K562 (cell line): Measurements from ENCODE around the gene C10orf105. TPM values are rescaled to one million over a fixed set of nuclear protein-coding genes. Genes with fewer than 3 reads are reported as not detected.

Experiments
- MYNN ChIP-seq, 2 experiments: sonication (generic); formaldehyde crosslinking in 1 of 2; IDR thresholded peaks; 2 replicates each; pipeline versions ENCODE4 v1.5.0 to v1.6.1; 2016 to 2020; ENCODE audit warnings: antibody characterized with exemption in 1 of 2, missing genetic modification reagents in 1 of 2
- RAD21 ChIP-seq, 2 experiments: fragments of 250-450 bp in 1 of 2; fragments of 450-650 bp in 1 of 2; sonication (Bioruptor Pico) in 1 of 2; formaldehyde crosslinking in 1 of 2; IDR thresholded peaks in 1 of 2; conservative IDR thresholded peaks in 1 of 2; 2 replicates each; pipeline versions ENCODE4 v1.4.0 to v1.8.0; 2020 to 2022; ENCODE audit warnings: mild to moderate bottlenecking in 2 of 2, moderate library complexity in 1 of 2
- RFX1 ChIP-seq: fragments of 450-650 bp; IDR thresholded peaks from 2 replicates; pipeline ENCODE4 v1.6.1; 2016; ENCODE audit warnings: mild to moderate bottlenecking, moderate library complexity
- polyA plus RNA-seq, 8 experiments: library from polyadenylated mRNA; depleted of rRNA in 4 of 8; stranded (reverse) in 5 of 8; unstranded in 3 of 8; fragments of >200 nt; fragmentation: Nextera tagmentation in 2 of 8; fragmentation: Illumina TruSeq in 1 of 8; extraction: Ambion mirVana in 2 of 8; extraction: Trizol in 1 of 8; gene quantifications; 2 replicates each; pipeline versions ENCODE4 v1.2.1 to v1.2.3, GENCODE V29; 2011 to 2014; ENCODE audit warnings: inconsistent platforms in 1 of 8, missing spikeins in 1 of 8
- total RNA-seq, 7 experiments: library from RNA; depleted of rRNA in 6 of 7; stranded (reverse); fragments of >200 nt in 6 of 7; fragmentation: Illumina TruSeq in 2 of 7; extraction: Trizol in 2 of 7; gene quantifications; 2 replicates each; pipeline versions ENCODE4 v1.2.1 to v1.2.3, GENCODE V29; 2011 to 2021; ENCODE audit warnings: low replicate concordance in 1 of 7
- TF ChIP-seq, protein P1 (sequence below), 2 experiments: fragments of 450-650 bp; IDR thresholded peaks; 2 replicates each; pipeline ENCODE4 v1.6.1; 2016; ENCODE audit warnings: mild to moderate bottlenecking in 2 of 2, borderline replicate concordance in 1 of 2, low read depth in 1 of 2, moderate library complexity in 1 of 2
- TF ChIP-seq, protein P2 (sequence below): sonication (generic); formaldehyde crosslinking; IDR thresholded peaks from 2 replicates; pipeline ENCODE4 v1.8.0; 2022; ENCODE audit warnings: missing genetic modification reagents, mild to moderate bottlenecking, moderate library complexity, borderline replicate concordance

The C10orf105 gene
- total and polyA plus RNA-seq, 9 of the 15 experiments (the other 6 are each of a cell fraction or from before 2014, with no cell fraction given), result 0.03 to 0.25 (median 0.04) TPM; not detected in 3

GRCh38 chr10:71766717-71767419, 47.3 kb upstream of the C10orf105 start (continued):
- TF ChIP-seq, protein P1, sequence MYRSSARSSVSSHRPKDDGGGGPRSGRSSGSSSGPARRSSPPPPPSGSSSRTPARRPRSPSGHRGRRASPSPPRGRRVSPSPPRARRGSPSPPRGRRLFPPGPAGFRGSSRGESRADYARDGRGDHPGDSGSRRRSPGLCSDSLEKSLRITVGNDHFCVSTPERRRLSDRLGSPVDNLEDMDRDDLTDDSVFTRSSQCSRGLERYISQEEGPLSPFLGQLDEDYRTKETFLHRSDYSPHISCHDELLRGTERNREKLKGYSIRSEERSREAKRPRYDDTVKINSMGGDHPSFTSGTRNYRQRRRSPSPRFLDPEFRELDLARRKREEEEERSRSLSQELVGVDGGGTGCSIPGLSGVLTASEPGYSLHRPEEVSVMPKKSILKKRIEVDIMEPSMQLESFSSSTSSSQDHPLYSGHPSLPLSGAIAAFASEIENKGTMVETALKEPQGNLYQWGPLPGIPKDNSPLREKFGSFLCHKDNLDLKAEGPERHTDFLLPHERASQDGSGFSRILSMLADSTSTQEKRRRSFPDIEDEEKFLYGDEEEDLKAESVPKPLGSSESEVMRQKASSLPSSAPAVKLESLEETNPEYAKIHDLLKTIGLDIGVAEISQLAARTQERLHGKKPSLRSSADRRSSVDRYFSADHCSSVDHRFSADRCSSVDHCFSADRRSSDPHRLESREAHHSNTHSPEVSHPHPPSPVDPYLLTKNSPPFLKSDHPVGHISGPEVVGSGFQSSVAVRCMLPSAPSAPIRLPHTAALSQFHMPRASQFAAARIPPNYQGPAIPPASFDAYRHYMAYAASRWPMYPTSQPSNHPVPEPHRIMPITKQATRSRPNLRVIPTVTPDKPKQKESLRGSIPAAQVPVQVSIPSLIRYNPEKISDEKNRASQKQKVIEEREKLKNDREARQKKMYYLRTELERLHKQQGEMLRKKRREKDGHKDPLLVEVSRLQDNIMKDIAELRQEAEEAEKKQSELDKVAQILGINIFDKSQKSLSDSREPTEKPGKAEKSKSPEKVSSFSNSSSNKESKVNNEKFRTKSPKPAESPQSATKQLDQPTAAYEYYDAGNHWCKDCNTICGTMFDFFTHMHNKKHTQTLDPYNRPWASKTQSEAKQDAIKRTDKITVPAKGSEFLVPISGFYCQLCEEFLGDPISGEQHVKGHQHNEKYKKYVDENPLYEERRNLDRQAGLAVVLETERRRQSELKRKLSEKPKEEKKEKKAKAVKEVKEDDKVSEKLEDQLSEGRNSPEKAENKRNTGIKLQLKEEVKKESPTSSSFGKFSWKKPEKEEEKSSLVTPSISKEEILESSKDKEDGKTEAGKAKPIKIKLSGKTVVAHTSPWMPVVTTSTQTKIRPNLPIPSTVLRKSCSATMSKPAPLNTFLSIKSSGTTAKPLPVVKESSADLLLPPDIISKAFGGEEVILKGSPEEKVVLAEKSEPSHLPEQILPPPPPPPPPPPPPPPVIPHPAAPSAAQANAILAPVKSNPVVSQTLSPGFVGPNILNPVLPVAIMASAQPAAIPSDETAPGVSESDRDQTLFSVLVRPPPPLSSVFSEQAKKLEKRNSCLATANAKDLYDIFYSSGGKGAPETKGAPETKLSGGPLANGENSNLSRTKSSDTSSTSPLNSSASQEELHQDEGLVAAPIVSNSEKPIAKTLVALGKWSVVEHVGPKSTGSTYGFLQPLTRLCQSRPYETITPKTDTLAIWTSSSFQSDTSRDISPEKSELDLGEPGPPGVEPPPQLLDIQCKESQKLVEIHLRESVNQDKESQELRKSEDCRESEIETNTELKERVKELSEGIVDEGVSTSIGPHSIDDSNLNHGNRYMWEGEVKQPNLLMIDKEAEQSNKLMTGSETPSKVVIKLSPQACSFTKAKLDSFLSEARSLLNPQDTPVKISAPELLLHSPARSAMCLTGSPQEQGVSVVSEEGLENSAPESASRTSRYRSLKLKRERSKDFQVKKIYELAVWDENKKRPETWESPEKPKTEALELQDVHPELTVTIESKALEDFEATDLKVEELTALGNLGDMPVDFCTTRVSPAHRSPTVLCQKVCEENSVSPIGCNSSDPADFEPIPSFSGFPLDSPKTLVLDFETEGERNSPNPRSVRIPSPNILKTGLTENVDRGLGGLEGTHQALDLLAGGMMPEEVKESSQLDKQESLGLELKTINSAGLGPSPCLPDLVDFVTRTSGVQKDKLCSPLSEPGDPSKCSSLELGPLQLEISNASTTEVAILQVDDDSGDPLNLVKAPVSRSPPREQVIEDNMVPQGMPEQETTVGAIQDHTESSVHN (IDR thresholded peaks at IDR 0.05; ENCODE audit: borderline replicate concordance in 1 of 2, low read depth in 1 of 2), result peak in 1 of 2 experiments; percentile 44; a peak in 1 of 4 replicates
- TF ChIP-seq RFX1 (peak; percentile 85), RAD21 (CRISPR knock-in tag; conservative IDR thresholded peaks at IDR 0.05 in 1 of 2, IDR thresholded peaks at IDR 0.05 in 1 of 2) (no peak), MYNN (IDR thresholded peaks at IDR 0.05) (peak; percentile 47; the same call in 1 of the 2 replicates), MYNN (CRISPR knock-in tag; IDR thresholded peaks at IDR 0.05) (no peak)
- TF ChIP-seq, protein P2, sequence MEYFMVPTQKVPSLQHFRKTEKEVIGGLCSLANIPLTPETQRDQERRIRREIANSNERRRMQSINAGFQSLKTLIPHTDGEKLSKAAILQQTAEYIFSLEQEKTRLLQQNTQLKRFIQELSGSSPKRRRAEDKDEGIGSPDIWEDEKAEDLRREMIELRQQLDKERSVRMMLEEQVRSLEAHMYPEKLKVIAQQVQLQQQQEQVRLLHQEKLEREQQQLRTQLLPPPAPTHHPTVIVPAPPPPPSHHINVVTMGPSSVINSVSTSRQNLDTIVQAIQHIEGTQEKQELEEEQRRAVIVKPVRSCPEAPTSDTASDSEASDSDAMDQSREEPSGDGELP (CRISPR knock-in tag), result peak; percentile 99
- TF ChIP-seq, all 486 proteins: peak for 12
